DMS 273 (cell line): ENCODE data around the gene NALCN.
"Not testable (repeated sequence)": the region's sequence is repeated elsewhere in the genome, so short reads cannot be mapped to it uniquely, and the experiment has no call there.

ENCODE experiments used
- DNase-seq: peaks from one replicate; lab custom pipeline; 2025; ENCODE audit not compliant: unreplicated experiment; lab: John Stamatoyannopoulos, UW

Gene NALCN

GRCh38 chr13:101343128-101343787 is 73.0 kb downstream of the NALCN start:
- DNase-seq = no peak

GRCh38 chr13:101341464-101341863 is 74.8 kb downstream of the NALCN start:
- no peak for DNase-seq

DNA sequence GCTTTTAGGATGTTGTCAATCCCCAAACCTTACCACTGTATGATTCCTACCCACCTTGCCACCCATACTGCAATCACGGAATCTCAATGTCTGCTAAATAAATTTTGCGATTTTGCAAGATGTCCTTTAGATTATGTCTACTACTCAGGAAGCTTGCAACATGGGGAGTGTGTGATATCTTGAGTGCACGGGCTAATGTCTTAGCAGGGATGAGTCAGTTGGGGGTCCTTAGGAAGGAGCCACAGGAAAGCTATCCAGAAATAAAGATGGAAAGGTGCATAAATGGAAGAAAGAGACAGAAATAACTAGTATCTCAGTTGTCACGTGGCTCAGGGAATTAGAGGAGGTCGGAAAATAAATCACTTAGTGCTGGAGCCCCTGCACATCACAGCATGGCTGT is 77.1 kb downstream of the NALCN start:
- DNase-seq = no peak

DNA sequence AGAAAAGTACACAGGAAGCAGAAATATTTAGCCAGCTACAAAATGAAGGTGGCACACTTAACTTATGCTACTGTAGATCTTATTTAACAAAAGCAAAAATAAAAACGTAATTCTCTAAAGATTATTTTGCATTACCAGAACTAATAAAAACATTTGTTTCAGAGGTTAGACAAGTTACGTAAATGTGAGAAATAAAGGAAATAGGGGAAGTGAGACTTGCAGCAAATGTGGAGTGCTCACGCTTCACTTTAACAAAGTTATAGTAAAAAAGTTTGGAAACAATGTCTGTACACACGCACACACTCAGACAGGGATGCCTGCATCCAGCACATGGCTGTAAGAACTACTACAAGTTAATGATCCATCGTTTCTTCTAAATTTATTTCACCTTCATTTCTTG is 83.7 kb downstream of the NALCN start:
- DNase-seq = no peak

GRCh38 chr13:101331731-101332130 is 84.6 kb downstream of the NALCN start:
- no peak for DNase-seq

DNA sequence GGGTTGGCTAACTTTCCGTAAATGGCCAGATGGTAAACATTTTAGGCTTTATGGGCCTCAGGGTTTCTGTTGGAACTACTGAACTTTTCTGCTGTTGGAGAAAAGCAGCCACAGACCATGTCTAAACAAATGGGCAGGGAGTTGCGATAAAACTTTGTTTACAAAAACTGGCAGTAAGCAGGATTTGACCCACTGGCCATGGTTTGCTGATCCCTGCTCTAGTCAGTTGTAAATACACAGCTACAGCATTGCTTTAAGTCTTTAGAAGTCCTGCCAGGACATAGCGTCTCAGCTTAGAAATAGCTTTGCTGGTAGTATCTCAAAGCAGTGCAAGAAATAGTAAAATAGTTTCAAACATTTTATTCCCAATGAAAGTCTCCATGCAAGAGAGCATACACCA is 88.4 kb downstream of the NALCN start:
- DNase-seq = no peak

DNA sequence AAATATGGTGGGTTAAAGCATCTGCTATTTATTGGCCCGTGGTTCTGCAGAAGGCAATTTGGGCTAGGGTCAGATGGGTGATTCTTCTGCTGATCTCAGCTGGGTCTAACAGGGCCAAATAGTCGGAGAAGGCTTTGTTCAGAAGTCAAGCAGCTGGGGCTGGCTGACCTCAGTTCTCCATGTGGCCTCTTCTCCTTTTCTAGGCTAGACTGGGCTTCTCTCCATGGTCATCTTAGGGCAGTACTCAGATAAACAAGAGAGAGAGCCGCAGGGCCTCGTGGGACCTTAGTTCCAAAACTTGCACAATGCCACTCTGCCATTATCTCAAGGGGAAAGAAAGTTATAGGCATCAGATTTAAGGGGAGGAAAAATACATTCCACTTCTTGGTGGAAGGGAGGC is 89.6 kb downstream of the NALCN start:
- DNase-seq = no peak

DNA sequence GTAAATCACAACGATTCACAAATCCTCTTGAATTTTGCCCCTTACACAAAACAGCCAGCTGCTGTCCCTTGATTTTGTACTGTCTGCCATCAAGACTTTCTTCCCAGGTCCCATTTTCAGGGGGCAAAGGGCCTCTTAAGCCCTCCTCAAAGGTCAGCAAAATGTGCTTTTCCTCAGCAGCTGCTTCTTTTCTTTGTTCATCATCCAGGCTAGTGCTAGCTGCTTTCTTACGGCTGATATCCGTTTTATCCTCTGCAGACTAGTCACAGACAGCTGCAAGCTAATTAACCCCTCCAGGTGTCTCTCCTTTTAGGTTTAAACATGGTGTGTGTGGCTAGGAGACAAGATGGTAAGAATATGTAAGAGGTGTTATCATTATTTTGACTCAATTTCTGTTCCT is 90.9 kb downstream of the NALCN start:
- DNase-seq = no peak

DNA sequence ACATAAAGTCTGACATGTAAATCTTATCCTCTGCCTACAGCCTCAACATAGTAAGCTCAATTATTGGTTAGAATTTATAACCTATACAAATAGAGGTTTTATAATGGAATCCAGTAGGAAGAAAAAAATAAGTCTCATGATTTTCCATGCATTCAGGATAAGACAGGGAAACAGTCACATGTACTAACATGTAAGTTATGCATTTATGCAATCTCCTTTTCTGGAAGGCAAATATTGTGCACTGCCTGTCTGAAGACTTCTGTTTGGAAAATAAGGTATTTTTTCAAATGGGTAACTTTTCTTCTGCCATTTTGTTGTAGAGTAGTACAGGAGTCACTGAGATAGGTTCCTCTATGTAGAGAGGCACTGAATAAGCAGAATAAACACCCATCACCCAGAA is 92.7 kb downstream of the NALCN start:
- DNase-seq = no peak

GRCh38 chr13:101317986-101318523 is 98.3 kb downstream of the NALCN start:
- DNase-seq = no peak

DNA sequence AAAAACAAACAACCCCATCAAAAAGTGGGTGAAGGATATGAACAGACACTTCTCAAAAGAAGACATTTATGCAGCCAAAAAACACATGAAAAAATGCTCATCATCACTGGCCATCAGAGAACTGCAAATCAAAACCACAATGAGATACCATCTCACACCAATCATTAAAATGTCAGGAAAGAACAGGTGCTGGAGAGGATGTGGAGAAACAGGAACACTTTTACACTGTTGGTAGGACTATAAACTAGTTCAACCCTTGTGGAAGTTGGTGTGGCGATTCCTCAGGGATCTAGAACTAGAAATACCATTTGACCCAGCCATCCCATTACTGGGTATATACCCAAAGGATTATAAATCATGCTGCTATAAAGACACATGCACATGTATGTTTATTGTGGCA is 102.8 kb downstream of the NALCN start:
- DNase-seq = not testable (repeated sequence)

- DNase-seq = no peak
Observed at GRCh38 chr13:101309014-101309619, 107.2 kb downstream of the NALCN start.

DNA sequence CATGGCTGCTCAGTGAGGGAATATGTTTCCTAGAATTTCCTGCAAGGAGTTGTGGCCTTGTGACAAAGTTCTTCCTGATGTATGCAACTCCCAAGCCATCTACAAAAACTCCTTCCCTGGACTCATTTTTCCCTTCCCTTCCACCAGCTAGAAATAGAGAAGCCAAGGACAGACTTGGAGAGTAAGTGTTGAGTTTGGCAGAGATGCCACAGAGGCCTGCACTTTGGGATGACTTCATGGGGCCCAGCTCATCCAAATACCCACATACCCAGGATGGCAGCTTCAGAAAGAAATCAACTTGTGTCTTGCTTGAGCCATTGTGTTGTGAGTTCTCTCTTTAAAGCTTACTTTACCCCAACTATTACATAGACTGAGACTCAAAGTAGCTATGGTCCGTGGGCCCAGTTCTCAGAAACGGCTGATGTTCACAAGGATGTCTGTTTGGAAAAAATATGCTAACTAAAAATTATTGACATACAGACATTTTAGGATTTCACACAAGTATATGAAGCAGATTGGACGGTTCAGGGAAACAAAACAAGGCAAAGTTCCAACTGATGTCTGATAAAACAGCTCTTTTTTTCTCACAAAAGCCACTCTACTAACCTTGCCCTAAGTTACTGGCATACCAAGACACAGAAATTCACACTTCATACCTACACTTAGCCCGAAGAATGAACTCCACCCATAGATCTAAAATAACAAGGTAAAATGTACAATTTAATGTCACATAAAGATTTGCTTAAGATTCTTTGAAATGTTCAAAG is 107.9 kb downstream of the NALCN start:
- DNase-seq = no peak

DNA sequence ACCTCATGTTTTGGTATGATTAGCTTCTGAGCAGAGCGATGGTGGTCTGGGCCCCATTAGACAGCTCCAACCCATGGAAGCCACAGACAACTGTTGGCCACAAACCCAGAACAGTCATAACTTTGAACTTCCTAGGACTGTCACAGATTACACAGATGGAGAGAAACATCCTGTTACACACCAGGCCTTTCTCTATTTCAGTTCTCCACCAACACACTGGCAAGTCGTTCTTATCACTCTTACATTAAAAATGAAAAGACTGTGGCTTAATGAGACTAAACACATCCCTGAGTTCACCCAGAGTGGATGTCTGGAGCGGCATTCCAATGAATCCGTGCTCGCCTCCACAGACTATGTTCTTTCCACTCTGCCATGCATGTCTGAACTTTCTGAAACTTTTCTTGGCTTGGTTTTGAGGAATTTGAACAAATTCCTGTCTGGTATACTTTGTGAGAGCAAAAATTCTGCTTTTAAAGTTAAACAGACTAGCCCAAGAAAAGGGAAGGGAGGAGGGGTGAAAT is 109.1 kb downstream of the NALCN start:
- DNase-seq = no peak

GRCh38 chr13:101306773-101307172 is 109.5 kb downstream of the NALCN start:
- no peak for DNase-seq

GRCh38 chr13:101305981-101306411 is 110.3 kb downstream of the NALCN start:
- no peak for DNase-seq

DNA sequence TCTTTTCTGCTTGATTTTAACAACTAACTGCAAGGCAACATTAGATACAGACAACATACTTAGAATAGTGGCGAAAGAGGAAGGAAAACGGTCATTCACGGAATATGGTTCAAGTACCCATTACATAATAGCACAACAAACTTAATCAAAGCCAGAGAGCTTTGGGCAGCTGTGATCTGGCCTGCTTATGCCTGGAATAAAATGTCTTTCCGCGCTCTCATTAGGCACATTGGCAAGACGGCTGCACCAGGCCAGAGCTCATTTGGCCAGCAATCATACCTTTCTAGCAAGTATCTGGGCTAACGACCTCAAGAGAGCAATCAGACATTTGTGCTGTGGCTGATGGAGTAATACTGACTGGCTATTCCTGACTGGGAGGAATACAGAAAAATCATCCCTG is 112.8 kb downstream of the NALCN start:
- no peak for DNase-seq

DNA sequence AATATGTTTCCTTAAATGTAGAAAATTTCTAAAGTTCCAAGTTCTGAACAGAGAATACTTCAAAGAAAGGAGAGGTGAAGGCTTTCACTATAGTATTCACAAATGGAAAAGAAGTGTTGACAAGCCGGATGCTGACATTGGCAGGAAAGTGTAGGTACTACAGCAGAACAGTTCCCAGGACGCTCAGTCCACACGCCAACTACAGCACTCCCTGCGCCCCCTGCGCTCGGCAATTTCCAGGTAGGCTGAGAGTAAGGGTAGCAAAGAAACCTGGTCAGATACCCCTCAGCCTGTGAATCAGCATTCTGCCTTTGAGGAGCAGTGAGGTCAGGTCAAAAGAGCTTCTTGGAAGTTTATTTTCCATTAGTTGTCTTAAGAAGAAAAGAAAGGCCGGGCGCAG is 115.3 kb downstream of the NALCN start:
- no peak for DNase-seq

- DNase-seq = no peak
Observed at GRCh38 chr13:101300531-101300930, 115.8 kb downstream of the NALCN start.

GRCh38 chr13:101298517-101298916 is 117.8 kb downstream of the NALCN start:
- no peak for DNase-seq

- no peak for DNase-seq
Observed at GRCh38 chr13:101297794-101298193, 118.5 kb downstream of the NALCN start.

DNA sequence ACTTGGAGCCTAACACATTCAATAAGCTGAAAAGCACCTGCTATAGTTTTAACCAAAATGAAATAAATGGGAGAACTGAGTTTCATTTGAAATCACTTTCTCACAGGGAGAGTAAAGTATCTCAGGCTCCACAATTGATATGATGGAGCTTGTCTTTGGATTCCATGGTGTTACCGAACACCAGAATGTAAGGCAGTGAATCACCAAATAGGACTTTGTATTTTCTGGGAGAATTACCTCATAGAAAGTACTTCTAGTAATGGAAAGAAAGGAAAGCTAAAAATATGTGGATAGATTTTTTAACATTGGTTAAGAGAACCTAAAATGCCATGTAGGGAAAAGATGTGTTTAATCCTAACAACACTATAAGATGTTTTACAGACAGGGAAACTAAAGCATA is 123.6 kb downstream of the NALCN start:
- DNase-seq = no peak
